SK-N-SH treated with all-trans-retinoic acid at 6 μM for 48 hours (cell line): ENCODE results near the gene ADGB.

ENCODE experiments used
- ATAC-seq: fragments of 200-7000 bp; cut with Tn5 transposase; 3 replicates; pipeline ENCODE4 v1.9.1; 2020; ENCODE audit warnings: mild to moderate bottlenecking, moderate library complexity
- ARNTL ChIP-seq: fragments of 450-650 bp; formaldehyde crosslinking; IDR thresholded peaks from 2 replicates; pipeline ENCODE4 v1.5.0; 2020; ENCODE audit warnings: low read depth, mild to moderate bottlenecking, moderate library complexity, borderline replicate concordance
- BACH2 ChIP-seq: fragments of 250-450 bp; sonication (Bioruptor Pico); IDR thresholded peaks from 2 replicates; pipeline ENCODE4 v1.9.0; 2021; ENCODE audit warnings: mild to moderate bottlenecking, borderline replicate concordance
- CREB5 ChIP-seq: fragments of 250-450 bp; sonication (Bioruptor Pico); IDR thresholded peaks from 2 replicates; pipeline ENCODE4 v1.5.1; 2020; ENCODE audit warnings: low read depth, mild to moderate bottlenecking, moderate library complexity
- CSDC2 ChIP-seq: fragments of 250-450 bp; sonication (Bioruptor Pico); IDR thresholded peaks from 2 replicates; pipeline ENCODE4 v1.5.0; 2020; ENCODE audit warnings: mild to moderate bottlenecking, moderate library complexity
- GLIS3 ChIP-seq: fragments of 250-450 bp; sonication (Bioruptor Pico); IDR thresholded peaks from 2 replicates; pipeline ENCODE4 v1.5.0; 2020; ENCODE audit warnings: mild to moderate bottlenecking, moderate library complexity
- OSR1 ChIP-seq: fragments of 250-450 bp; sonication (Bioruptor Pico); IDR thresholded peaks from 2 replicates; pipeline ENCODE4 v1.8.0; 2022; ENCODE audit warnings: moderate library complexity, mild to moderate bottlenecking, inconsistent platforms
- POU6F1 ChIP-seq: fragments of 250-450 bp; sonication (Bioruptor Pico); IDR thresholded peaks from 2 replicates; pipeline ENCODE4 v1.8.0; 2021; ENCODE audit warnings: low read depth, mild to moderate bottlenecking, moderate library complexity, borderline replicate concordance
- RARB ChIP-seq: fragments of 250-450 bp; sonication (Bioruptor Pico); IDR thresholded peaks from 2 replicates; pipeline ENCODE4 v1.8.0; 2021; ENCODE audit warnings: mild to moderate bottlenecking, moderate library complexity
- SNAI2 ChIP-seq: fragments of 250-450 bp; sonication (Bioruptor Pico); IDR thresholded peaks from 2 replicates; pipeline ENCODE4 v1.5.0; 2020; ENCODE audit warnings: mild to moderate bottlenecking, moderate library complexity
- TCF4 ChIP-seq: fragments of 250-450 bp; sonication (Bioruptor Pico); IDR thresholded peaks from 2 replicates; pipeline ENCODE4 v1.8.0; 2021; ENCODE audit warnings: mild to moderate bottlenecking, moderate library complexity, borderline replicate concordance
- TOX ChIP-seq: fragments of 250-450 bp; sonication (Bioruptor Pico); IDR thresholded peaks from 2 replicates; pipeline ENCODE4 v1.8.0; 2021; ENCODE audit warnings: mild to moderate bottlenecking, moderate library complexity, borderline replicate concordance
- TSHZ2 ChIP-seq: fragments of 250-450 bp; sonication (Bioruptor Pico); IDR thresholded peaks from 2 replicates; pipeline ENCODE4 v1.5.0; 2020; ENCODE audit warnings: mild to moderate bottlenecking, moderate library complexity
- ZC3H10 ChIP-seq: fragments of 250-450 bp; sonication (Bioruptor Pico); IDR thresholded peaks from 2 replicates; pipeline ENCODE4 v1.5.1; 2021; ENCODE audit warnings: mild to moderate bottlenecking, moderate library complexity
- ZFP3 ChIP-seq: fragments of 250-450 bp; sonication (Bioruptor Pico); IDR thresholded peaks from 2 replicates; pipeline ENCODE4 v1.5.0; 2020; ENCODE audit warnings: mild to moderate bottlenecking, moderate library complexity
- ZFP30 ChIP-seq: fragments of 450-650 bp; formaldehyde crosslinking; IDR thresholded peaks from 2 replicates; pipeline ENCODE4 v1.5.0; 2022; ENCODE audit warnings: mild to moderate bottlenecking, moderate library complexity
- ZNF565 ChIP-seq: fragments of 450-650 bp; formaldehyde crosslinking; conservative IDR thresholded peaks from 2 replicates; pipeline ENCODE4 v1.5.0; 2020; ENCODE audit warnings: low read depth, mild to moderate bottlenecking, moderate library complexity
- ZNF70 ChIP-seq: fragments of 450-650 bp; formaldehyde crosslinking; IDR thresholded peaks from 2 replicates; pipeline ENCODE4 v1.5.0; 2020; ENCODE audit warnings: mild to moderate bottlenecking, moderate library complexity
- ZNF8 ChIP-seq: fragments of 450-650 bp; formaldehyde crosslinking; IDR thresholded peaks from 2 replicates; pipeline ENCODE4 v1.5.0; 2020; ENCODE audit warnings: mild to moderate bottlenecking, moderate library complexity
- TF ChIP-seq, protein P1 (sequence below): fragments of 250-450 bp; sonication (Bioruptor Pico); IDR thresholded peaks from 2 replicates; pipeline ENCODE4 v1.8.0; 2020; ENCODE audit warnings: mild to moderate bottlenecking, moderate library complexity, borderline replicate concordance
- TF ChIP-seq, protein P2 (sequence below): fragments of 250-450 bp; sonication (Bioruptor Pico); IDR thresholded peaks from 2 replicates; pipeline ENCODE4 v1.5.1; 2021; ENCODE audit warnings: mild to moderate bottlenecking, moderate library complexity

The ADGB gene

GRCh38 chr6:146670161-146670560 is 71.4 kb downstream of the ADGB start:
- TF ChIP-seq POU6F1 (no peak), ARNTL (CRISPR knock-in tag) (no peak)
- no peak for ATAC-seq

DNA sequence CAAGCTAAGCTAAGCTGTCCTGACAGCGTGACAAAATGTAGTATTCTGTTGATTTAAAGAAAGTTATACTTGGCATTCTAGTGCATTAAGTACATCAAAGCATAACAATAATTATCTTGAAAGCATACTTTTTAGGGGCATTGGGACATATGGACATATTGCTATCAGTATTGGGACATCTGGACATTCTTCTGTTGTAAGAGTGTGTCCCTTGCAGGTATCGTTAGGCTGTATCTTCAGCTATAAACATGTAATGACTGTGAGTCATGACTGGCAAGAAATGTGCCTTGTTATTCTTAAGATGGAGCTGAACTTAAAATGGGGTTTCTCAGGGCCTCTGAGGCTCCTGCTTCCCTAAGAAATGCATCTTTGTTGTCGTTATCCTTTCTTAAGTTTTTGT is 74.3 kb downstream of the ADGB start:
- no peak for TF ChIP-seq SNAI2 (CRISPR knock-in tag)
- TF ChIP-seq ZNF8 (CRISPR knock-in tag) = no peak
- no peak for TF ChIP-seq POU6F1
- no peak for TF ChIP-seq TSHZ2 (CRISPR knock-in tag)
- TF ChIP-seq ZC3H10 (CRISPR knock-in tag) = no peak
- TF ChIP-seq TCF4 (CRISPR knock-in tag) = no peak
- TF ChIP-seq, protein P1, sequence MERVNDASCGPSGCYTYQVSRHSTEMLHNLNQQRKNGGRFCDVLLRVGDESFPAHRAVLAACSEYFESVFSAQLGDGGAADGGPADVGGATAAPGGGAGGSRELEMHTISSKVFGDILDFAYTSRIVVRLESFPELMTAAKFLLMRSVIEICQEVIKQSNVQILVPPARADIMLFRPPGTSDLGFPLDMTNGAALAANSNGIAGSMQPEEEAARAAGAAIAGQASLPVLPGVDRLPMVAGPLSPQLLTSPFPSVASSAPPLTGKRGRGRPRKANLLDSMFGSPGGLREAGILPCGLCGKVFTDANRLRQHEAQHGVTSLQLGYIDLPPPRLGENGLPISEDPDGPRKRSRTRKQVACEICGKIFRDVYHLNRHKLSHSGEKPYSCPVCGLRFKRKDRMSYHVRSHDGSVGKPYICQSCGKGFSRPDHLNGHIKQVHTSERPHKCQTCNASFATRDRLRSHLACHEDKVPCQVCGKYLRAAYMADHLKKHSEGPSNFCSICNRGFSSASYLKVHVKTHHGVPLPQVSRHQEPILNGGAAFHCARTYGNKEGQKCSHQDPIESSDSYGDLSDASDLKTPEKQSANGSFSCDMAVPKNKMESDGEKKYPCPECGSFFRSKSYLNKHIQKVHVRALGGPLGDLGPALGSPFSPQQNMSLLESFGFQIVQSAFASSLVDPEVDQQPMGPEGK (CRISPR knock-in tag) = no peak
- no peak for TF ChIP-seq ZFP3 (CRISPR knock-in tag)
- no peak for TF ChIP-seq ZNF70 (CRISPR knock-in tag)
- TF ChIP-seq ZNF565 (CRISPR knock-in tag) = no peak
- TF ChIP-seq CSDC2 (CRISPR knock-in tag) = no peak
- no peak for TF ChIP-seq ZFP30
- TF ChIP-seq, protein P2, sequence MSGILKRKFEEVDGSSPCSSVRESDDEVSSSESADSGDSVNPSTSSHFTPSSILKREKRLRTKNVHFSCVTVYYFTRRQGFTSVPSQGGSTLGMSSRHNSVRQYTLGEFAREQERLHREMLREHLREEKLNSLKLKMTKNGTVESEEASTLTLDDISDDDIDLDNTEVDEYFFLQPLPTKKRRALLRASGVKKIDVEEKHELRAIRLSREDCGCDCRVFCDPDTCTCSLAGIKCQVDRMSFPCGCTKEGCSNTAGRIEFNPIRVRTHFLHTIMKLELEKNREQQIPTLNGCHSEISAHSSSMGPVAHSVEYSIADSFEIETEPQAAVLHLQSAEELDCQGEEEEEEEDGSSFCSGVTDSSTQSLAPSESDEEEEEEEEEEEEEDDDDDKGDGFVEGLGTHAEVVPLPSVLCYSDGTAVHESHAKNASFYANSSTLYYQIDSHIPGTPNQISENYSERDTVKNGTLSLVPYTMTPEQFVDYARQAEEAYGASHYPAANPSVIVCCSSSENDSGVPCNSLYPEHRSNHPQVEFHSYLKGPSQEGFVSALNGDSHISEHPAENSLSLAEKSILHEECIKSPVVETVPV (CRISPR knock-in tag) = no peak
- no peak for TF ChIP-seq TOX (CRISPR knock-in tag)
- ATAC-seq = no peak

DNA sequence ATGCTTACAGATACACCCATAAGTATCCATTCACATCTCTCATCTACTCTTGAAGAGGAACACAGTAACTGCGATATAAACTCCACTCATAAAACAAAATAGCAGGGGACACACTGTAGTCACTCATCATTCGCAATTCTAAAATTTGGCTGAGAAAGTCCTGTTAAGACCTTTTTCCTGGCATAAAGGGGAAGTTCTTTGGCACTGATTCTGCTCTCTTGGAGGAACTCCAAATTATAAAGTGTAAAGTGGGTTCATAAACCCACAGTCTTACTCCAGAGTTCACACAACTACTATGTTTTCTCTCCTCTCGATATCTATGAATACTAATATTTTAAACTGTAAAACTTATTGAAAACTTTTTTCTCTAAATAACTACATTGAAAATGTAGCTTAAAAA is 80.6 kb downstream of the ADGB start:
- ATAC-seq = no peak
- TF ChIP-seq TCF4 (CRISPR knock-in tag) (no peak), ZNF8 (CRISPR knock-in tag) (no peak), RARB (no peak), ZFP30 (no peak), CREB5 (CRISPR knock-in tag) (no peak), TSHZ2 (CRISPR knock-in tag) (no peak), GLIS3 (no peak), OSR1 (no peak), BACH2 (CRISPR knock-in tag) (no peak), ZC3H10 (CRISPR knock-in tag) (no peak), SNAI2 (CRISPR knock-in tag) (no peak), POU6F1 (no peak)
- TF ChIP-seq, protein P1 (CRISPR knock-in tag) = no peak
